ENCODE data around the gene DAB1.

GRCh38 chr1:57198912-57199311 lies 224.9 kb downstream of the DAB1 start:
- TF ChIP-seq ZNF274 (IDR thresholded peaks at IDR 0.05; ENCODE audit: low read depth, low read length) (no peak), YY1 (IDR thresholded peaks at IDR 0.05; ENCODE audit: insufficient read depth, insufficient read length) (no peak), SUZ12 (IDR thresholded peaks at IDR 0.05; ENCODE audit: extremely low read depth, insufficient read depth, insufficient read length) (no peak)
